Colon (tissue), 2 donors: ENCODE measurements around the gene IFI30.
"Not testable (repeated sequence)": the region's sequence is repeated elsewhere in the genome, so short reads cannot be mapped to it uniquely, and the experiment has no call there.

Experiments
- FAIRE-seq: peaks from 2 replicates; lab custom pipeline; 2012; peaks lifted over from hg19 to GRCh38; lab: Jason Lieb, UNC
- donor health status: control.
- donor health status: control.

The IFI30 gene

DNA sequence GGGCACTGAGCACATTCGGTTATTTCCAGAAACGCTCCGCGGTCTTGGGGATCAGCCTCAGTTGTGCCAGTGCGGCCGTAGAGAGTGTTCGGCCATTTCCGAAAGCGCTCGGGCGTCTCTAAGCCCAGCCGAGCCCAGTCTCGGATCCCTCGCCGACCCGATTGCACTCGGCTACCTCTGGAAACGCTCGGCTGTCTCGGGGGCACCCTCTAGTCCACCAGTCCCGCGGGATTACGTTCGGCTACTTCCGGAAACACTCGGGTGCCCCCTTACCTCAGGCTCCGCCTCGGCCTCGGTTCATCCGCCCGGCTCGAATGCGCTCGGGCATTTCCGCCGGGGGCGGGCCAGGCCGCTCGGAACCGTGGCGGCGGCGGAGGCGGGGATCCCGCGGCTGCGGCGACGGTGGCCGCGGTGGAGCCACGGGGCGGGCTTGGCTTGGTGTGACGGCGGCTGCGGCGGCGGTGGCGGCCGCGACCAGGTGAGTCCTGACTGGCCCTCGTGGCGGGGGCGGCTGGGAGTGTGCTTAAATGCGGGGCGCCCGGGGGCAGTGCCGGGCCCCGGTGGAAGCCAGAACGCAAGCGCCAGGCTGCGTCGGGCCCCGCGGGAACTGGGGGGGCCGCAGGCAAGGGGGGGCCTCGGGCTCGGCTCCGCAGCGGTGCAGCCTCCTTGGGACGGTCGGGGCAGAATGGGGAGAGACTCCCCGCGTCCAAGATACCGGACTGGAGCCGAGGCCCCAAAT is 20.6 kb upstream of the IFI30 start, which contains the start of gene PIK3R2:
PIK3R2 (plus strand) TSS at position 347 of the 739 bp plus-strand sequence. CDS start 2,717 bp downstream, outside the sequence.
- FAIRE-seq: no peak

GRCh38 chr19:18153556-18154134 is 20.0 kb upstream of the IFI30 start:
- no peak for FAIRE-seq

- no peak for FAIRE-seq
Observed at GRCh38 chr19:18155095-18156087, 18.2 kb upstream of the IFI30 start.

GRCh38 chr19:18156268-18156667 is 17.3 kb upstream of the IFI30 start:
- FAIRE-seq: no peak

DNA sequence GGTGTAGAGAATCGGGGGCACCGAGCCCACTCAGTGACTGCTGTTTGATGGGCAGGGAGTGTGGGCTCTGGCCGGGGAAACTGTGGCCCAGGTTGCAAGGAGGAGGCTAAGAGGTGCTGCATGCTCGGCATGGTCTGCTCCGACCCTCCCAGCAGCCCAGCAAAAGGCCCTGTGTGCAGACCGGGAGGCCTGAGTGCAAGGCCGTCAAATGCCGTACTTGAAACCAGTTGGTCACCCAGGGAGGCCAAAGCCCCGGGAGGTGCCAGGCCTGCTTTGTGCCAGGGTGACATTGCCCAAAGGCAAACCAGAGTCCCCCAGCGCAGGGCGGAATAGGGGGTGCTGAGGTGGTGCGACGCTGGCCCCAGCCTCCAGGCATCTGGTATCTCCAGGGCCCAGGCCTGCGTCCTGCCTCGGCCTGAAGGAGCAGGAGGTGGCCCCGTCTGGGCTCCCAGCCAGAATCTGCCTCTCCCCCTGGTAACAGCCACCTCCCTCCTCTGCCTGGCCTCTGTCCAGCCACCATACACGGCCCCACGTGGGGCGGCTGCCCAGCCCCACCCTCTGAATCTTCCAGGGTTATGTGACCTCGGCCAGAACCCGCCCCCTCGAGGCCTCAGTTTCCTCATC is 16.7 kb upstream of the IFI30 start:
- no peak for FAIRE-seq

- FAIRE-seq: no peak
Observed at GRCh38 chr19:18157465-18158063, 16.0 kb upstream of the IFI30 start.

DNA sequence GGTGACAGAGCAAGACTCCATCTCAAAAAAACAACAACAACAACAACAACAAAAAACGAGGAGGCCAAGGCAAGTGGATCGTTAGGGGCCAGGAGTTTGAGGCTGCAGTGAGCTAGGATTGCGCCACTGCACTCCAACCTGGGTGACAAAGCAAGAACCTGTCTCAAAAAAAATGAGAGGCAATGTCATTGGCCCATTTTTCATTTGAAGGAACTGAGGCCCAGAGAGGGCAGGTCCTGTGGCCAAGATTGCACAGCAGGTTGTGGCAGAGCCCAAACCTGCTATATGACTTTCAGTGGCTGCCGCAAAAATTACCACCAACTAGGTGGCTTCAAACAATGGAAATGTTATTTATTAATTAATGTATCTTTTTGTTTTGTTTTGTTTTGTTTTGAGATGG is 15.1 kb upstream of the IFI30 start:
- FAIRE-seq: no peak

DNA sequence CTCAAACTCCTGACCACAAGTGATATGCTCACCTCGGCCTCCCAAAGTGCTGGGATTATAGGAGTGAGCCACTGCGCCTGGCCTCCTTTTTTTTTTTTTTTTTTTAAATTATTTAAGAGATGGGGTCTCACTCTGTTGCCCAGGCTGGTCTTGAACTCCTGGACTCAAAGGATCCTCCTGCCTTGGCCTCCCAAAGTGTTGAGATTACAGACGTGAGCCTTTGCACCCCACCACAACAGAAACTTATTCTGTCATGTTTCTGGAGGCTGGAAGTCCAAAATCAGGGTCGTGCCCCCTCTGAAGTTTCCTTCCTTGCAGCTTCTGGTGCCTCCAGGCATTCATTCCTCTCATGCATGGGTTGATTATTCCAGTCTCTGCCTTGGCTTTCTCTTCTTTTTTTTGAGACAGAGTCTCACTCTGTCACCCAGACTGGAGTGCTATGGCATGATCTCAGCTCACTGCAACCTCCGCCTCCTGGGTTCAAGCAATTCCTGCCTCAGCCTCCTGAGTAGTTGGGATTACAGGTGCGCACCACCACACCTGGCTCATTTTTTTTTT is 14.5 kb upstream of the IFI30 start:
- not testable (repeated sequence) for FAIRE-seq

DNA sequence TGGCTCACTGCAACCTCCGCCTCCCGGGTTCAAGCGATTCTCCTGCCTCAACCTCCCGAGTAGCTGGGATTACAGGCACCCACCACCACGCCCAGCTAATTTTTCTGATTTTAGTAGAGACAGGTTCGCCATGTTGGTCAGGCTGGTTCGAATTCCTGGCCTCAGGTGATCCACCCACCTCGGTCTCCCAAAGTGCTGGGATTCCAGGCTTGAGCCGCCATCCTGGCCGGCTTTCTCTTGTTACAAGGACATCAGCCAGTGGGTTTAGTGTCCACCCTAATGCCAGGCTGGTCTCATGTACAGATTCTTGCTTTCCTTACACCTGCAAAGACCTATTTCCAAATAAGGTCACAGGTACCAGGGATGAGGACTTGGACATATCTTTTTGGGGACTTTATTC is 13.8 kb upstream of the IFI30 start:
- FAIRE-seq: no peak

- FAIRE-seq: no peak
Observed at GRCh38 chr19:18160493-18160970, 13.1 kb upstream of the IFI30 start.

- no peak for FAIRE-seq
Observed at GRCh38 chr19:18160971-18161635, 12.5 kb upstream of the IFI30 start.

GRCh38 chr19:18161636-18162002 is 12.0 kb upstream of the IFI30 start:
- FAIRE-seq: no peak

DNA sequence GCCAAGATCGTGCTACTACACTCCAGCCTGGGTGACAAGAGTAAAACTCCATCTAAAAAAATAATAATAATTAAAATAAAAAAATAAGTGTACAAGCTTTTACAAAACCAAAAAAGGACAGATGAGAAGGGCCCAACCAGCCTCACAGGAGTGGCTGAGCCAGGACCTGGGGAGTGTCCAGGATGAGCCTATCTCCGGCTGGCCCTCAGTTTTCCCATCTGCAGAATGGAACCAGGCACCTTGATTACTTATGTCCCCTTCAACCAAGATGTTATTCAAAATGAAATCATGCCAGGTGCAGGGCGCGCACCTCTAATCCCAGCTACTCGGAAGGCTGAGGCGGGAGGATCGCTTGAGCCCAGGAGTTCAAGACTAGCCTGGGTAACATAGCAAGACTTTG is 9.5 kb upstream of the IFI30 start:
- no peak for FAIRE-seq

- no peak for FAIRE-seq
Observed at GRCh38 chr19:18165794-18166544, 7.6 kb upstream of the IFI30 start.

DNA sequence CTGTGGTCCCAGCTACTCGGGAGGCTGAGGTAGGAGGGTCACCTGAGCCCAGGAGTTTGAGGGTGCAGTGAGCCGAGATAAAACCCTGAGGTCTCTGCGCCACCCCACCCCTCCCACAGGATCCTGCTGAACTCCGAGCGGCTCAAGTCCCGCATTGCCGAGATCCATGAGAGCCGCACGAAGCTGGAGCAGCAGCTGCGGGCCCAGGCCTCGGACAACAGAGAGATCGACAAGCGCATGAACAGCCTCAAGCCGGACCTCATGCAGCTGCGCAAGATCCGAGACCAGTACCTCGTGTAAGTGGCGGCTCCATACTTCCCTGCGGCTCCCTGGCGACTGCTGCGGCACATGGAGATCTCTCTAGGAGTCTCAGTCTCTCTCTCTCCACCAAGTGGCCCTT is 6.6 kb upstream of the IFI30 start:
- FAIRE-seq: no peak

- no peak for FAIRE-seq
Observed at GRCh38 chr19:18167975-18168645, 5.5 kb upstream of the IFI30 start.

GRCh38 chr19:18168673-18169381 is 4.8 kb upstream of the IFI30 start:
- no peak for FAIRE-seq

GRCh38 chr19:18170714-18171255 is 2.8 kb upstream of the IFI30 start:
- FAIRE-seq: no peak
